Cerebellar cortex (tissue), 1 donor: ENCODE results near the gene A2ML1.
"Not testable (repeated sequence)": the region's sequence is repeated elsewhere in the genome, so short reads cannot be mapped to it uniquely, and the experiment has no call there.

ENCODE experiments used
- DNase-seq: peaks from one replicate; pipeline ENCODE4 v3.0.0-alpha.2; 2015; ENCODE audit warnings: low spot score

A2ML1 gene

DNA sequence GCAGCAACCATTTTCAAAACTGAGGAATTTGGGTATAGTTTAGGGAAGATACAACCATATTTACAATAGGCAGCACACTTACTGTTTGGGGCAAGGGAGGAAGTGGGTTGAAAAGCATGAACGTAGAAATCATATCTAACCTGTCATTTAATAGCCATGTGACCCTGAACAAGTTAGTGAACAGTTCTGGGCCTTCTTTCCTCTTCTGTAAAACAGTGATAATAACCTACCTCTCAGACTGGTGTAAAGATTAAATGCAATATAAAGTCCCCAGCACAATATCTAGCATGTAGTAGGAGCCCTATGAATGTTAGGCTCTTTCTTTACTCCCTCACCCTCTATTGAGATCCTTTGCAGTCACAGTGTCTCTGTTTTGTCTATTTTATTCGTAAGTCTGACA lies 33.5 kb downstream of the A2ML1 start:
- no peak for DNase-seq

DNA sequence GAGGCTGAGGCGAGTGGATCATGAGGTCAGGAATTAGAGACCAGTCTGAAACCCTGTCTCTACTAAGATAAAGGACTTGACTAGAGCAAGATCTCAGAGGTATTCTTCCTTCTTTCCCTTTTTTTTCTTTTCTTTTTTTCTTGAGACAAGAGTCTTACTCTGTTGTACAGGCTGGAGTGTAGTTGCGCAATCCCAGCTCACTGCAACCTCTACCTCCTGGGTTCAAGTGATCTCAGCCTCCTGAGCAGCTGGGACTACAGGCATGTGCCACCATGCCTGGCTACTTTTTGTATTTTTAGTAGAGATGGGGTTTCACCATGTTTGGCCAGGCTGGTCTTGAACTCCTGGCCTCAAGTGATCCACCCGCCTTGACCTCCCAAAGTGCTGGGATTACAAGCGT lies 37.0 kb downstream of the A2ML1 start:
- not testable (repeated sequence) for DNase-seq

DNA sequence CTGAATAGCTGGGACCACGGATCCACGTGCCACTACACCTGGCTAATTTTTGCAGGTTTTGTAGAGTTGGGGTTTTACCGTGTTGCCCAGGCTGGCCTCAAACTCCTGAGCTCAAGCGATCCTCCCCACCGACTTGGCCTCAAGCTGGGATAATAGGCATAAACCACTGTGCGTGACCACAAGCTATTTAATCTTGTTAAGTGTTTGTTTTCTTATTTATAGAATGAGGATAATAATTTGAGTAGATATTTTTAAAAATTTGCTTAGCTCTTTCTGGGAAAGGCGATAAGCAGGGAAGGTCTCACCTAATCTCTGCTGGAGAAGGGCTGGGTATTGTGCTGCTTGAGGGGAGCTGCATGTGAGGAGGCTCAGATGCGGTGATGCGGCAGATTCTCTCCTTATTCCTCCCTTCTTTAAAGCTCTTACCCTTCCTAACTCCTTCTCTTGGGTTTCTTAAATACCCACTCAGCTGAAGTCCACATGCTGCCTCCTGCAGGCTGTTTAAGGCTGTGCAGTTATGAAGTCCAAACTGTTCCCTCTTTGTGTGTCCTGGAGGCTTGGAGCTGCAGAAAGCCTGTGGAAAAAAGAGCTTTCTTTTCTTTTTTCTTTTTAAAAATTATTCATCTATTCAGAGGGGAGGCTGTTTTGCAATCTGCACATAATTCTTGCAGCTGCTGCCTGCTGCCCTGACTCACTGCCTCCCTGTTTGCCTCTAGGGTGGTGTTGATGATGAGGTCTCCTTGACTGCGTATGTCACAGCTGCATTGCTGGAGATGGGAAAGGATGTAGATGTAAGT lies 37.9 kb downstream of the A2ML1 start:
- peak; percentile 57 for DNase-seq

DNA sequence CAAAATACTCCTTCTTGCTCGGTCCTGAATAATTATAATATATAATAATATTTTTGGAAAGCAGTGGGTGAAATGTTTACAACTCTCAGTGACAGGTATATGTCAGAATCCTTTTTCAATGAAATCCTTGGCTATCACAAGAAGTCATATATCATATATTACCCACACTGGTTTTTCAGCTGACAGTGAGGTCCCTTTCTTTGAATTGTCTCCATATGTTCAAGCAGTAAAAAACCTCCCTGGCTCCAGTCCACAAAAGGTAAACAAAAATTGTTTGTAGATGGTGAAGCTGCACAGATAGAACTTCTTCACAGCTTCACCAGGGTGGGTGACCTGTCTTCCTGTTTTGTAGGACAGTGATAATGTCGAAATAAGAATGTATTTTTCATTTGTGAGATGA lies 44.0 kb downstream of the A2ML1 start:
- DNase-seq, result no peak

DNA sequence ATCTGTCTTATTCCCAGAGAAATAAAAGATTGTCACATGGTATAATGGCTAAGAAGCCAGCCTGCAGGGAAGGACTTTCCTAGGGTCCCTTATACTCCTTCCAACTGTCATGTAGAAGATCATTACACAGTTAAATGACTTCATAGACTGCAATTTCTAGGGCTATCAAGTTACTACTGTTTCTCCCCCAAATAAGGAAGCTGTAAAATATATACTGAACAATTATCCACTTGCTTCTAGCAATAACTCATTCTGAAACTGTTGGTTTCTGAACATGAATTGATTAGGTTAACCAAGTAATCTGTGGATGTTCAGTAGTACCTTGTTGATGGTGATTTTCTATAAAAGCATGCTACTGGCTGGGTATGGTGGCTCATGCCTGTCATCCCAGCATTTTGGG lies 44.6 kb downstream of the A2ML1 start:
- DNase-seq, result no peak

DNA sequence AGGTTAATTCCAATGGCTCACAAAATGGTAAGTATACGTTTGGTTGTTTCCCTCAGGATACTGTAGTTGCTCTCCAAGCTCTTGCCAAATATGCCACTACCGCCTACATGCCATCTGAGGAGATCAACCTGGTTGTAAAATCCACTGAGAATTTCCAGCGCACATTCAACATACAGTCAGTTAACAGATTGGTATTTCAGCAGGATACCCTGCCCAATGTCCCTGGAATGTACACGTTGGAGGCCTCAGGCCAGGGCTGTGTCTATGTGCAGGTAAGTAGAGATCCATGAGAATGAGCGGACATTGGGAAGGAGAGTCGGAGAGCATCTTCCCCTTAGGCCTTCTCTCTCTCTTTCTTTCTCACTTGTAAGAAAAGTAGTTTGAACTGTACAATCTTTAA lies 45.4 kb downstream of the A2ML1 start:
- no peak for DNase-seq

DNA sequence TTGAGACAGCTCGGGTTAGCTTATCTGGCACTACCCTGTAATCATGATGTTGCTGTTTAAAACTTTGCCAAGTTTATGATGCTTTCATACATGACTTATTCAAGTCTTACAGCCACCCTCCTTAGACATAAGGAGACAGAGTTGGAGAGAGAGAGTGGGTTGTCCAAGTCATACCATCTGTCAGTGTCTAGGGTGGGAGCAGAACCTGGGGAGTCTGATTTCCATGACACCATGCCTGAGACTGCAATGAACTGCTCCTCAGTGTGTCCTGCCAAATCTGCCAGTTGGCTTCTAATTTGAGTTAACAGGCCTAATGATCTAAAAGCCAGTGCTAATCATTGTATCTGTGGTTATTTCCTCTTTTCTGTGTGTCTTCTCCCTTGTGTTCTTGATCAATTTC lies 48.2 kb downstream of the A2ML1 start:
- DNase-seq, result peak; percentile 54

DNA sequence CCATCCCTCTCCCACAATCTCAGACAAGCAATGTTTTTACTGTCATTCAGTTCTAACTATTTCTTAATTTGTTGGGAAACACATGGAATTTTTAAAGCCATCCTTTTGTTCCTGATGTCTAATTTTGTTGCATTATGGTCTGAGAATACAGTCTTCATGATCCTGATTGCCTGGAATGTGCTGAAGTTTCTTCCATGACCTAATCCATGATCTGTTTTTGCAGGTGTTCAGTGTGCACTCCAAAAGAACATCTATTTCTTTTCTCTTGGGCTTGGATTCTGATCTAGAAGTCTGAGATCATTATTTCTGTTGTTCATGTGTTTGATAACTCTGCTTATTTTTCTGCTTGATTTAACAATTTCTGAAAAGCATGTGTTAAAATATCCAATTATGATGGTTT lies 48.6 kb downstream of the A2ML1 start:
- DNase-seq, result no peak

DNA sequence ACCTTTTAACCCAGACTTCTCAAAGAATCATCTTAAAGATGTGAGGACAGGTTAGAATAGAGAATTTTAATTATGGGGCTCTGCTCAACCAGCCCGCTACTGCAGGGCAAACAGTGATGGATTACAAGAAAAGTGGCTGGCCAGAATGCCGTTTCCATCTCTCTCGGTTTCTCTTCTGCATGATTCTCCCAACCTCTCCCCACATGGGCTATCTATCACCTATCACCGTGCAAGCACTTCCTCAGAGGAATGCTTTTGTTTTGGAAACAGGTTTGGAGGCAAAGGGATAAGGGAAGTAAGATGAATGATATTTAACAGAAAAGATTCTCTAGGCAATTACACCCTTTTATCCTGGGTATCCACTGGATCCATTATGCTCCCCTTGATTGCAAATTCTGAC lies 54.5 kb downstream of the A2ML1 start:
- no peak for DNase-seq

DNA sequence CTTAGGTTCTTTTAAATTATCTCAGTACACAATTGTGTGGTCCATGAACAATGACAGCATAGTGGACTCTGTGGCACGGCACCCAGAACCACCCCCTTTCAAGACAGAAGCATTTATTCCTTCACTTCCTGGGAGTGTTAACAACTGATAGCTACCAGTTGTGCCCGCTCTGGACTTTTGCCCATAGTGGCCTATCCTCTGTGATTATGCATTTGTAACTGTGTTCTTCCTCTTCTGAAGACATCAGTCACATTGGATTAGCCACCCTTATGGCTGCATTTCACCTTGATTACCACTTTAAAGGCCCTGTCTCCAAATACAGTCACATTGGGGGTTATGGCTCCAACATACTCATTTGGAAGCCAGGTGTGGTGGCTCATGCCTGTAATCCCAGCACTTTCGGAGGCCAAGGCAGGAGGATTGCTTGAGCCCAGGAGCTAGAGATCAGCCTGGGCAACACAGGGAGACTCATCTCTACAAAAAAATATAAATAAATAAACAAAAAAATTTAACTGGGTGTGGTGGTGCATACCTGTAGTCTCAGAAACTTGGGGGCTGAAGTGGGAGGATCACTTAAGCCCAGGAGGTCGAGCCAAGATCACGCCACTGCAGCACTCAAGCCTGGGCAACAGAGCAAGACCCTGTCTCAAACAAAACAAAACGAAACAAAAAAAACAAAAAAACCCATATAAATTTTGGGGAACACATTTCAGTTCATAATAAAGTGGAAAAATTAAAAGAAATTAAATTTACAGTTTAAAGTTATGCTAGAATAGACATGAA lies 64.3 kb downstream of the A2ML1 start:
- DNase-seq, result no peak

DNA sequence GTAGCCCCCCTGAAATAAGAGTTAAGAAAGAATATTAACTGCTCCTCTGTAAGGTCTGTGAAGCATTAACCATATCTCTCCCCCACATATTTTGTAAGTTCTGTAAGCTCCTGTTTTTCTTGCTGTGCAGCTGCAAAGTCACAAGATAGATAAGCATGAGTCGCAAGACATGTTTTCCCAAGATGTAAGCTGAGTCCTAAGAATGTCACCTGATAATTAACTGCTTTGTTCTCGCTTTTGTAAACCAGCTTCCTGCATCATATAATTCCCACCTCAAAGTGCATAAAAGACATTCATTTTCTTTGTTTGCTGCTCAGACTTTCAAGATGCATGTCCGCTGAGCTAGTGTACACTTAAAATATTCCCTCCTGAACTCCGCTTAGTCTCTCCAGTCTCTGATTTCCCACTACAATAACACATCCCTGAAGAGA lies 64.9 kb downstream of the A2ML1 start:
- no peak for DNase-seq

DNA sequence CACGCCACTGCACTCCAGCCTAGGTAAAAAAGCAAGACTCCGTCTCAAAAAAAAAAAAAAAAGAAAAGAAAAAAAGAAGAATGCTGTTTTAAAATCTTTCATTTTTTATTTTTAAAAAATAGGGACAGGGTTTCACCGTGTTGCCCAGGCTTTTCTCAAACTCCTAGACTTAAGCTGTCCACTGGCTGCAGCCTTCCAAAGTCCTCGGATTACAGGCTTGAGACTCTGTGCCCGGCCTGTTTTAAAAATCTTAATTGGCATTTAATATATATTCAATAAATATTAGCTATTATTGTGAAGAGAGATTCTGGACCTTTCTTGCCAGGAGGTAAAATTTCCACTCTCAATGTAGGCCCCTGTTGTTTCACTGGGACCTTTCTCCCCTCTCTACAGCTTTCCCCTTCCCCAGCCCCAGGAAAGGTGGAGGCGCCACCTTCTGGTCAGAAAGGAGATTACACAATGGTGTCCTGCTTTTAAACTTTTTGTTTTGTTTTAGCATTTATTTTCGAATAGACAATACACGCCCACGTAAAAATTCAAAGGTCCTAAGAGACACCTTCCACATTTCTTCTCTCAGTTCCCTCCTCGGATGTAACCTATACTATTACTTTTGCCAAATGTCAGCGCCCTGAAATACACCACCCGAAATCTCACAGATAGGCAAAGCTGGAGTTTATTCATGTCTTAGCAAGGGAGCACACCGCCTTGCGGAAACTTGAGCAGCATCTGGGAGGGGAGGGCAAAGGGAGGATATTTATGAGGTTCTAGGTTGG lies 68.1 kb downstream of the A2ML1 start:
- peak; percentile 63 for DNase-seq

DNA sequence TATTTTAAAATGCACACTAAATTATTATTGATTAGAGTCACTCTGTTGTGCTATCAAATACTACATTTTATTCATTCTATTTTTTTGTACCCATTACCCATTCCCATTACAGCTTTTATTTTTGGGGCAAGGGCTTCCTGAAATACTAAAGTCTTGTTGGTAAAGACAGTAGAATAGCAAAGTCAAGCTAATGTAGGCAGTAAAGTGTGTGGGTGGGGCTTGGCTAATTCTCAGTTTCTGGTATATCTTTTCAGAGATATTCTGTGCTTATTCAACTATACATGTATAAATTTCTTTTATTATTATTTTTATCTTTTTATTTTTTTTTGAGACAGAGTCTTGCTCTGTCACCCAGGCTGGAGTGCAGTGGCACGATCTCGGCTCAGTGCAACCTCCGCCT lies 69.6 kb downstream of the A2ML1 start:
- no peak for DNase-seq

DNA sequence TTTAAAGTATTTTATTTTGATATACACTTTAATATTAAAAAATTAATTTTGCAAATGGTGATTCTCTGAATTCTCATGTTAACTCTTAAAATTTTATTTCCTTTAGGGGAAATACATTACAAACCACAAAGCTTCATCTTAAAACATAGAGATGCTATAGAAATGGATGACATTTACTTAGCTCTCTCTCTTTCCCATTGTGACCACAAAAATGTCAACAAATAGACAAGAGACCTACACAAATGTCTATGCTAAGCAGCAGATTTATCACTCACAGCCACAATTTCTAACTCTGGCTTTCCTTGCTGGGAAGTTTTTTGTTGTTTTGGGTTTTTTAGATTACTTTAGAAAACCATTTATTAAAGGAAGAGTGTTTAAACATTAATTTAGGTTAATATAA lies 72.0 kb downstream of the A2ML1 start:
- DNase-seq, result no peak

DNA sequence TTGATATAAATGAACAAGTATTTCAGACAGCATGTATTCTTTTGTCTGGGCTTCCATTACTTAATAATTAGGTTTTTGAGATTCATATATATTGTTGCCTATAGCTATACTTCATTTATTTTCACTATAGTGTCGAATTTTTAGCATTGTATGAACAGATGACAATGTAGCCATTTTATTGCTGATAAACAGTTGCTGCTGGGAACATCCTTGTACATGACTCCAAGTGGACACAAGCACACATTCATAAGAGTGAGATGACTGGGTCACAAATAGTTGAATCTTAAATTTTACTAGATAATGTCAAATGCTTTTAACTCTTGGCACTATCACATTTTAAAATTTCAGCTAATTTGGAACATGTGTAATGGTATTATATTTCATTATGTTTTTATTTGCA lies 72.6 kb downstream of the A2ML1 start:
- no peak for DNase-seq

DNA sequence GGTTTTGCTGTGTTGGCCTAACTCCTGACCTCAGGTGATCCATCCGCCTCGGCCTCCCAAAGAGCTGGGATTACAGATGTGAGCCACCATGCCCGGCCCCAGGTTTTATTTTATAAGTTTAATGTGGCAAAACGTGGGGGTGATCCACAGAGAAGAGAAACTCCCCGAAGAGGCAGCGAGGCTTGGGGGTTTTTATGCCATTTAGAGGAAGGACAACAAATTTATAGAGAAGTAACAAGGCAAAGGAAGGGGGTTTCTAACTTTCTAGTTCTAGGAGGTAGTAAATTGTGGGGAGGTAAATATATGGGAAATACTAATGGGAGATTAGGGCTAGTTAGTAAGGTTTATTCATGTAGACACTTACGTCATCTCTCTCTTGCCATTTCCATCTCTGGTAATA lies 74.7 kb downstream of the A2ML1 start:
- no peak for DNase-seq

DNA sequence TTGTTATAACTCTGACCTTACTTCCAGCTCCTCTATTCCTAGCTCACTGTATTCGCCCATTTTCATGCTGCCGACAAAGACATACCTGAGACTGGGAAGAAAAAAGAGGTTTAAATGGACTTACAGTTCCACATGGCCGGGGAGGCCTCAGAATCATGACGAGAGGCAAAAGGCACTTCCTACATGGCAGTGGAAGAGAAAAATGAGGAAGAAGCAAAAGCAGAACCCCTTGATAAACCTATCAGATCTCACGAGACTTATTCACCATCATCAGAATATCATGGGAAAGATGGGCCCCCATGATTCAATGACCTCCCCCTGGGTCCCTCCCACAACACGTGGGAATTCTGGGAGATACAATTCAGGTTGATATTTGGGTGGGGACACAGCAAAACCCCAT lies 77.4 kb downstream of the A2ML1 start:
- DNase-seq, result no peak

DNA sequence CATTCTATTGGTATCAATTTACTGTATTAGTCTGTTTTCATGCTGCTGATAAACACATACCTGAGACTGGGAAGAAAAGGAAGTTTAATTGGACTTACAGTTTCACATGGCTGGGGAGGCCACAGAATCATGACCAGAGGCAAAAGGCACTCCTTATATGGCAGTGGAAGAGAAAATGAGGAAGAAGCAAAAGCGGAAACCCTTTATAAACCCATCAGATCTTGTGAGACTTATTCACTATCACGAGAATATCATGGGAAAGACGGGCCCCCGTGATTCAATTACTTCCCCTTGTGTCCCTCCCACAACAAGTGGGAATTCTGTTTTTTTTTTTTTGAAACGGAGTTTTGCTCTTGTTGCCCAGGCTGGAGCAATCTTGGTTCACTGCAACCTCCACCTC lies 80.3 kb downstream of the A2ML1 start:
- DNase-seq, result not testable (repeated sequence)

DNA sequence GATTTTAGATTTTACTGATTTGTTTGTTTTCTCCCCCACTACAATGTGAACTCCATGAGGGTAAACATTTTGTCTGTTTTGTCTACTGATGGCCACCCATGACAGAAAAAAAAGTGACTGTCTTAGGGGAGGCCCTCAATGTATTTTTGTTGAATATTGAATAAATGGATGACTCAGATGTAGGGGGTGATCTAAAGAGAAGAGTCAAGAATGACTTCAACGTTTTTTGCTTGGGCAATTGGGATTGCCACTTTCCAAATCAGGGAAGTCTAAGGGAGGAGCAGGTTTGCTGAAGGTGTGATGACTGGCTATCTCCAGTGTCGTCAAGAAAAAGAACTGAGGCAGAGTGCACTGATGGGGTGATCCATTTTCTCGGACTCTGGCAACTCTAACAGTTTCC lies 81.2 kb downstream of the A2ML1 start:
- no peak for DNase-seq

DNA sequence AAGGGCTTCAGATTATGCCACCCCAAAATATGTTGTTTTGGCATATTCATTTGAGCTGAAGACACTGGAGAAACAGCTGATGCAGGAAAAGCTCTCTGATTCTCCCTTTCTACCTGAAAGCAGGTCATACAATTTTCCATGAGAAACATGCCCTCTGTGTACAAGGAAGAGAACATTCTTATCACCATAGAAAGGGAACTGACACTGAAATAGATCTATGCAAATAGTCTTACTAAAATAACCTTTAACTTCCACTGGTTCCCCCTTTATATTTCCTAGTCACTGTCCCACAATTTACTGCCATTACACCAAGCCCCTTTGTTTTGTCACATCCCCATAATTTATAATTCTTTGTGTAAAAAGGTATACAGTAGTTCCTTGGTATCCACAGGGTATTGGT lies 82.2 kb downstream of the A2ML1 start:
- DNase-seq, result no peak

DNA sequence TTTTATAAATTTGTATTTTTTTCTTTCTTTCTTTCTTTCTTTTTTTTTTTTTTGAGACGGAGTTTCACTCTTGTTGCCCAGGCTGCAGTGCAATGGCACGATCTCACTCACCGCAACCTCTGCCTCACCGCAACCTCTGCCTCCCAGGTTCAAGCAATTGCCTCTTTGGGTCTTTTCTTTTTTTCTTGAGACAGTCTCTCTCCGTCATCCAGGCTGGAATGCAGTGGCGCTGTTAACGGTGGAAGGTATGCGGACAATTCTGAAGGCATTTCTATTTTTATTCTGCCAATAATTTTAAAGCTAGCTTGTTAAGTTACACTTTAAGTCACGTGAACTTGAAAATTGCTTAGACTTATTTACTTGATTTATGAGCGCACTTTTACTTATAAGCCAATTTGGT lies 83.1 kb downstream of the A2ML1 start:
- no peak for DNase-seq

DNA sequence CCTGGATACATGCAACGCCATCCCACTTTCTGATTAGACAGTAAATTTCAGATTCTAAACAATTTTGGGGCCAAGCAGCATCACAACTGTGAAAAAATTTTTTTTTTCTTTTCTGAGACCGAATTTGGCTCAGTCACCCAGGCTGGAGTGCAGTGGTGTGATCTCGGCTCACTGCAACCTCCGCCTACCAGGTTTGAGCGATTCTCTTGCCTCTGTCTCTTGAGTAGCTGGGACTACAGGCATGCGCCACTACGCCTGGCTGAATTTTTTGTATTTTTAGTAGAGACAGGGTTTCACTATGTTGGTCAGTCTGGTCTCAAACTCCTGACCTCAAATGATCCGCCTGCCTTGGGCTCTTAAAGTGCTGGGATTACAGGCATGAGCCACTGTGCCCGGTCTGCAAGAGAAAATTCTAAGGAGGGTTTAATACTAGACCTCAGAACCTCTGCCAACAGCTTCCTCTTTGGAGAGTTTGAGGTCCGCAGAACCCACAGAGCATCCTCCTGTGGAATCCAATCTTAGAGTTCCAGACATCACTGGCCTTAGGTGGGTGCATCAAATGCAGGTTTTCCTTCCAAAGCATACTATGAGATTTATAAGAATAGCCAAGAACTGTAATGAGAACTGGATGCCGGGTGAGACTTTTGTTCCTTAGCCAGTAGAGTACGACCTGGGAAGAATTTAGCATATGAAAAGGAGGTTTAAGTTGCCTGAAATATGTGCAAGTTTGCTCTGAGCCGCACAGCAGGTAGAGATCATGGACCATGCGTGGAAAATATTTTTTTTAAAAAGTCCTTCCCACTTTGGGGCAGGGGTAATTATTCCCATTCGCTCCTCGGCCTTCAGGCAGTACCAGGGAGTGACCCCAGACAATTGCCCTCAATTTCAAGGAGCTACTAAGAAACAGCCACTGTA lies 84.1 kb downstream of the A2ML1 start:
- DNase-seq, result no peak
